Keratinocyte (primary cell): ENCODE data around the gene TPGS1. TPM values are rescaled to one million over a fixed set of nuclear protein-coding genes. Genes with fewer than 3 reads are reported as not detected.

Experiments used
- DNase-seq: peaks from one replicate; pipeline ENCODE4 v3.0.0-alpha.2; 2011; ENCODE audit warnings: low read depth, missing footprints, low spot score
- FAIRE-seq: peaks from 2 replicates; lab custom pipeline; 2011; peaks lifted over from hg19 to GRCh38; lab: Jason Lieb, UNC
- H2AFZ ChIP-seq: 2 replicates; pipeline ENCODE4 v1.6.0; 2012; ENCODE audit warnings: low read length, control low read depth, inconsistent platforms; ENCODE audit not compliant: control insufficient read depth
- H3K27ac ChIP-seq: 2 replicates; pipeline ENCODE4 v1.5.1; 2011; ENCODE audit warnings: low read length; ENCODE audit not compliant: control insufficient read depth, insufficient read depth
- H3K27me3 ChIP-seq: 3 replicates; pipeline ENCODE4 v1.6.0; 2011; ENCODE audit warnings: low read length; ENCODE audit not compliant: control insufficient read depth, insufficient read depth; ENCODE audit errors: extremely low read depth
- H3K36me3 ChIP-seq, 2 experiments: 2 replicates in 1 of 2; 3 replicates in 1 of 2; pipeline ENCODE4 v1.5.1; 2011; ENCODE audit warnings: low read length in 2 of 2, mild to moderate bottlenecking in 1 of 2; ENCODE audit not compliant: control insufficient read depth in 2 of 2, insufficient read depth in 2 of 2; ENCODE audit errors: extremely low read depth in 1 of 2
- H3K4me1 ChIP-seq: 3 replicates; pipeline ENCODE4 v1.5.1; 2011; ENCODE audit warnings: low read length; ENCODE audit not compliant: control insufficient read depth, insufficient read depth; ENCODE audit errors: extremely low read depth
- H3K4me2 ChIP-seq: 3 replicates; pipeline ENCODE4 v1.6.0; 2011; ENCODE audit warnings: low read depth, low read length; ENCODE audit not compliant: control insufficient read depth, insufficient read depth; ENCODE audit errors: extremely low read depth
- H3K4me3 ChIP-seq, 3 experiments: fragments of 200-600 bp in 1 of 3; sonication (generic) in 1 of 3; 2 replicates in 2 of 3; 3 replicates in 1 of 3; pipeline ENCODE4 v1.5.1; 2011 to 2016; ENCODE audit warnings: low read length in 3 of 3, mild to moderate bottlenecking in 3 of 3, control low read depth in 2 of 3, inconsistent platforms in 1 of 3, low read depth in 1 of 3, mixed read lengths in 1 of 3, mixed run types in 1 of 3, moderate library complexity in 1 of 3; ENCODE audit not compliant: control insufficient read depth in 2 of 3, insufficient read depth in 2 of 3; ENCODE audit errors: extremely low read depth in 1 of 3
- H3K79me2 ChIP-seq: 2 replicates; pipeline ENCODE4 v1.6.0; 2012; ENCODE audit warnings: low read length; ENCODE audit not compliant: control insufficient read depth, insufficient read depth
- H3K9ac ChIP-seq: 3 replicates; pipeline ENCODE4 v1.6.0; 2011; ENCODE audit warnings: low read length; ENCODE audit not compliant: control insufficient read depth, insufficient read depth; ENCODE audit errors: extremely low read depth
- H3K9me1 ChIP-seq: 3 replicates; pipeline ENCODE4 v1.6.0; 2011; ENCODE audit warnings: low read length; ENCODE audit not compliant: control insufficient read depth, insufficient read depth; ENCODE audit errors: extremely low read depth
- H3K9me3 ChIP-seq: 2 replicates; pipeline ENCODE4 v1.5.1; 2012; ENCODE audit warnings: low read depth, low read length; ENCODE audit not compliant: control insufficient read depth
- H4K20me1 ChIP-seq: 3 replicates; pipeline ENCODE4 v1.6.0; 2011; ENCODE audit warnings: low read length; ENCODE audit not compliant: control insufficient read depth, insufficient read depth; ENCODE audit errors: extremely low read depth
- EZH2 ChIP-seq: IDR thresholded peaks from one replicate; pipeline ENCODE4 v1.6.1; 2012; ENCODE audit warnings: inconsistent platforms, mild to moderate bottlenecking, low read length, moderate library complexity
- dilution Hi-C: fragments of 300-500 bp; cut with MboI; formaldehyde crosslinking; loops from one replicate; pipeline ENCODE4 v1.7.0; 2020; ENCODE audit warnings: low sequenced_read_pairs; ENCODE audit not compliant: extremely low pct_ligation_motif_present
- polyA plus RNA-seq, 5 experiments: library from polyadenylated mRNA; depleted of rRNA in 3 of 5; stranded (reverse) in 3 of 5; stranded (forward) in 1 of 5; unstranded in 1 of 5; fragments of >200 nt; gene quantifications; 1 replicate in 1 of 5; 2 replicates in 3 of 5; 3 replicates in 1 of 5; pipeline versions ENCODE4 v1.2.1 to v1.2.3, GENCODE V29; 2011 to 2012; ENCODE audit warnings: missing spikeins in 2 of 5, low read depth in 1 of 5, low replicate concordance in 1 of 5
- TF ChIP-seq, protein P1 (sequence below), 3 experiments: IDR thresholded peaks in 1 of 3; conservative IDR thresholded peaks in 1 of 3; optimal IDR thresholded peaks in 1 of 3; 2 replicates in 2 of 3; 3 replicates in 1 of 3; pipeline versions ENCODE3 to v1.5.1; 2011; ENCODE audit warnings: low read length in 3 of 3, mild to moderate bottlenecking in 3 of 3, moderate library complexity in 2 of 3, control low read depth in 1 of 3, inconsistent platforms in 1 of 3; ENCODE audit not compliant: insufficient read depth in 2 of 3; ENCODE audit errors: extremely low read depth in 1 of 3

The TPGS1 gene
- polyA plus RNA-seq, 1 donor (not counting 4 experiments of a cell fraction or from before 2014, with no cell fraction given) = 1.4 TPM

DNA sequence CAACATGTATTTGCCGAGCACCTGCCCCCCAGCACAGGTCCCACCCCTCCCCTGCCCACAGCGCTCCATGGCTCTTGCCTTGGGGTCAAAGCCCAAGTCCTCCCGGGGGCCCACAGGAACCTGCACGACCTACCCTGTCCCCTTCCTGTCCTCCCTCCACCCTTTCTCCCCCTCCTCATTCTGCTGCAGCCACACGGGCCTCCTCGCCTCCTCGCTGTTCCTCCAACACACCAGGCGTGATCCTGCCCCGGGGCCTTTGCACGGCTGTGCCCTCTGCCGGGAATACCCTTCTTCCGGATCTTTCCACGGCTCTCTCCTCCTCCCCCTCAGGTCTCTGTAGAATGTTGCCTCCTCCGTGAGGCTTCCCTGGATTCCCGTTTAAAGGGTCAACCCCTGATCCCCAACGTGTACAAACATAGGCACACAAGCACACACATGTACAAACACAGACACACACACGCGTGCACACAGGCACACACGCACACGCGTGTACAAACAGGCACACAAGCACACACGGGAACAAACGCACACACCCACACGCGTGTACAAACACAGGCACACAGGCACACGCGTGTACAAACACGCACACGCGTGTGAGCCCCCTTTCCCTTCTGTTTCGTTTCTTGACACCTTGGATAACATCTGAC is 8.2 kb upstream of the TPGS1 start:
- no peak for FAIRE-seq
- dilution Hi-C loops = no loop called here
- no peak overlapping the region for H3K4me3 ChIP-seq

DNA sequence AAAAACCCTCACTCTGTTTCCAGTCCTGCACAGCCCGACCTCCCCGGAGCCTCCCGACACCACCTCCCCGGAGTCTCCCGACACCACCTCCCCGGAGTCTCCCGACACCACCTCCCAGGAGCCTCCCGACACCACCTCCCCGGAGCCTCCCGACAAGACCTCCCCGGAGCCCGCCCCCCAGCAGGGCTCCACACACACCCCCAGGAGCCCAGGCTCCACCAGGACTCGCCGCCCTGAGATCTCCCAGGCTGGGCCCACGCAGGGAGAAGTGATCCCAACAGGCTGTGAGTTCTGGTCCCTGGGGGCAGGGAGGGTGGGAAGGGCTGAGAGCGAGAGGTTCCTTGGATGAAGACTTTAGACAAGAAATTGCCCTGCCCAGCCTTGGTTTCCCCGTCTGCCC is 5.7 kb upstream of the TPGS1 start:
- no peak for DNase-seq
- H3K79me2 ChIP-seq = no peaks in the 10 kb centered on the region
- peaks cover 2% of the 10 kb centered on the region for H3K9me1 ChIP-seq
- peaks cover 12% of the 10 kb centered on the region for H3K4me1 ChIP-seq
- no peak overlapping the region for H3K9ac ChIP-seq
- no peak for FAIRE-seq
- no peak for TF ChIP-seq EZH2
- TF ChIP-seq, protein P1, sequence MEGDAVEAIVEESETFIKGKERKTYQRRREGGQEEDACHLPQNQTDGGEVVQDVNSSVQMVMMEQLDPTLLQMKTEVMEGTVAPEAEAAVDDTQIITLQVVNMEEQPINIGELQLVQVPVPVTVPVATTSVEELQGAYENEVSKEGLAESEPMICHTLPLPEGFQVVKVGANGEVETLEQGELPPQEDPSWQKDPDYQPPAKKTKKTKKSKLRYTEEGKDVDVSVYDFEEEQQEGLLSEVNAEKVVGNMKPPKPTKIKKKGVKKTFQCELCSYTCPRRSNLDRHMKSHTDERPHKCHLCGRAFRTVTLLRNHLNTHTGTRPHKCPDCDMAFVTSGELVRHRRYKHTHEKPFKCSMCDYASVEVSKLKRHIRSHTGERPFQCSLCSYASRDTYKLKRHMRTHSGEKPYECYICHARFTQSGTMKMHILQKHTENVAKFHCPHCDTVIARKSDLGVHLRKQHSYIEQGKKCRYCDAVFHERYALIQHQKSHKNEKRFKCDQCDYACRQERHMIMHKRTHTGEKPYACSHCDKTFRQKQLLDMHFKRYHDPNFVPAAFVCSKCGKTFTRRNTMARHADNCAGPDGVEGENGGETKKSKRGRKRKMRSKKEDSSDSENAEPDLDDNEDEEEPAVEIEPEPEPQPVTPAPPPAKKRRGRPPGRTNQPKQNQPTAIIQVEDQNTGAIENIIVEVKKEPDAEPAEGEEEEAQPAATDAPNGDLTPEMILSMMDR (optimal IDR thresholded peaks at IDR 0.05 in 1 of 3, IDR thresholded peaks at IDR 0.05 in 1 of 3, conservative IDR thresholded peaks at IDR 0.05 in 1 of 3; ENCODE audit: extremely low read depth in 1 of 3, insufficient read depth in 2 of 3, low read length in 3 of 3) = no peak
- H3K4me2 ChIP-seq = no peak overlapping the region
- no peak overlapping the region for H3K4me3 ChIP-seq
- H3K27me3 ChIP-seq = peaks cover 19% of the 10 kb centered on the region
- dilution Hi-C loops = no loop called here
- H3K36me3 ChIP-seq = no peaks in the 10 kb centered on the region
- no peaks in the 10 kb centered on the region for H3K9me3 ChIP-seq
- H4K20me1 ChIP-seq = no peaks in the 10 kb centered on the region
- no peak overlapping the region for H2AFZ ChIP-seq
- no peak overlapping the region for H3K27ac ChIP-seq

More for the DNA sequence above, 8.2 kb upstream of the TPGS1 start:
- Histone ChIP-seq H3K9me1 (no peaks in the 10 kb centered on the region), H3K9ac (no peak overlapping the region), H3K27ac (no peak overlapping the region), H2AFZ (no peak overlapping the region), H3K9me3 (no peaks in the 10 kb centered on the region), H3K4me2 (no peak overlapping the region), H4K20me1 (no peaks in the 10 kb centered on the region), H3K27me3 (peaks cover 25% of the 10 kb centered on the region), H3K36me3 (no peaks in the 10 kb centered on the region), H3K79me2 (no peaks in the 10 kb centered on the region), H3K4me1 (no peaks in the 10 kb centered on the region)
- TF ChIP-seq EZH2 = no peak
- TF ChIP-seq, protein P1 (optimal IDR thresholded peaks at IDR 0.05 in 1 of 3, IDR thresholded peaks at IDR 0.05 in 1 of 3, conservative IDR thresholded peaks at IDR 0.05 in 1 of 3; ENCODE audit: extremely low read depth in 1 of 3, insufficient read depth in 2 of 3, low read length in 3 of 3) = no peak
- DNase-seq = no peak
